Fibroblast of peridontal ligament (primary cell): ENCODE results near the gene NCEH1.

Experiments used
- DNase-seq: peaks from one replicate; pipeline ENCODE4 v3.0.0-alpha.2; 2010; ENCODE audit errors: extremely low read depth

NCEH1 gene

DNA sequence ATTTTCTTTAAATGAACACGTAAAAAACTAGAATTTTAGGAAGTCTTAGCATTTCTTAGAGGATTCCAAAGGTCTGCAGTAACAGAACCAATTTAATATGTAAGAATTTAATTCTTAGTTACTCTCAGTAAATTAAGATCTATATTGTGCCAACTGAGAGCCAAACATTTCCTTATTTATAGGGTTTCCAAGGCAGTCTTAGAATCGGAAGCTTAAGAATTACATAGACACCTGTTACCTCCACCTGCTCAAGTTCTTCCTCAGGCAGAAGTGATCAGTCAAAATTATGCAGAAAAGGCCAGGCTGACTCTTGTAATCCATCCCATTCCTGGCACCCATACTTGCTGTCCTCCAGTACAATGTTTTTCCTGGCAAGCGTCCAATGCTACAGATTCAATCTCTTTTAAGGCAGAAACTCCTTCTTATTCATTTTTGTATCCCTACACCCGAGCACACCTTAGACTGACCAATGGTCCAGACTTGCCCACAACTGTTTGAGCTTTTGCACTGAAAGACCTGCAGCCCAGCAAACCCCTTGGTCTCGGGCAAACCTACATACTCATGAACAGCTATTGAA is 64.3 kb downstream of the NCEH1 start:
- DNase-seq = peak; percentile 77

DNA sequence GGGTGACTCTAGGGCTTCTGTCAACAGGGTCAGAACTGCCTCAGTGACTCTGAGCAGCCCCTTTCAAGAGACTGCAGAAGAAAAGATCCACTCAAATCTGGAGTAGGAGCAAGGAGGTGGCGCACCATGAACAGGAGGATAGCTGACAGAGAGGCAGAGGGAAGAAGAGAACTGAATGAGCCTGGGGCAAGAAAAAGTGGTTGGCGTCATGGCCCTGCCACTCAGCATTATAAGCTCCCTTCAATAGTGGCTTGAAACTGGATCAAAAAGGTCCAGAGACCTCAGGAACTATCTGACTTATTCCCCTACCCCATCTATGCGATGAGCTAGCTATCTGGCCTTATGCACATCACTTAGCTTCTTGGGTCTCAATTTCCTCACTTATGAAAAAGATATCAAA is 66.6 kb downstream of the NCEH1 start:
- no peak for DNase-seq

DNA sequence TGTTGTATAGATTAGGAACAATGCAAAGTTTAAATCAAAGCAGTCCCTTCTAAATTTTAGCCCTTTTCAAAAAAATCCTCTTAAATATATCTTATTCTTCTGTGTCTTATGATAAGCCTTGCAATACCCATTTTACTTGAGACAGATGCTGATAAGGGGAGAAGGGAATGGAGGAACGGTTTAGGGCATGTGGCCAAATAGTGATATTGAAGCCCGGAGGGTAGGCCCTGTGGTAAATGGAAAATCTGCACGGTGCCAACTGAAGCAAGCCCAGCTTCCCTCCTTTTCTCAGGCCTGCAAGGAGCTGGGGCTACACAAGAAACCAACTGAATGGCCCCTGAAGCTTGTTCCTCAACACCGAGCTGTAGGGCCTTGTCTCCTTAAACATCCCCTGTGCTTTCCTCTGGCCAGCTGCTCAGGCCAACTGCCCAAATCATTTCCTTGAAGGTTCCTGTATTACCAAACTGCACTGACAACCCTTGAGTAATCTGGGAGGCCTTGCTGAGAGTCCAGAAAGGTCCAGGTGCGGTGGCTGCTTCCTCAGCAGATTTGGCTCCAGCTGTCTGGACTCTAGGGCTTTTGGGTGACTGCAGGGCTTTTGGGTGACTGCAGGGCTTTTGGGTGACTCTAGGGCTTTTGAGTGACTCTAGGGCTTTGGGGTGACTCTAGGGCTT is 67.2 kb downstream of the NCEH1 start:
- no peak for DNase-seq

DNA sequence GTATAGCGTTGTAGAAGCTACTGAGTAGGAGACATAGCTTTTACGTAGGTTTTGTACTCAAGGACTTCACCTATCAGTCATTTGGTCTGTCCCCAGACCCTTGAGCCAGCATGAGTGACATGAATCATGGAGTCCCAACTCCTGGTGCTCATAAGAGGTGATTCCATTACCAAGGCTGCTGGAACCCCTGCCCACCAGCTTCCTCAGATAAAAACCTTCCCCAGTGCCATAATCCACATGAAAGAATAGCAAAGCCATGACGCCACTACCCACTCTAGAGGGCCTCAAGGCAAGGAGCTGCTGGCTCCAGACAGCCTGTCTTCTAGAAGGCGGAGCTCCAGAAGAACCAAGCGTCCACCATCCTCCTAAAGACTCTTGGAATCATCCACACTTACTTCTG is 69.6 kb downstream of the NCEH1 start:
- DNase-seq = no peak

- DNase-seq = no peak
Measured at GRCh38 chr3:172640751-172641150, 70.1 kb downstream of the NCEH1 start.

DNA sequence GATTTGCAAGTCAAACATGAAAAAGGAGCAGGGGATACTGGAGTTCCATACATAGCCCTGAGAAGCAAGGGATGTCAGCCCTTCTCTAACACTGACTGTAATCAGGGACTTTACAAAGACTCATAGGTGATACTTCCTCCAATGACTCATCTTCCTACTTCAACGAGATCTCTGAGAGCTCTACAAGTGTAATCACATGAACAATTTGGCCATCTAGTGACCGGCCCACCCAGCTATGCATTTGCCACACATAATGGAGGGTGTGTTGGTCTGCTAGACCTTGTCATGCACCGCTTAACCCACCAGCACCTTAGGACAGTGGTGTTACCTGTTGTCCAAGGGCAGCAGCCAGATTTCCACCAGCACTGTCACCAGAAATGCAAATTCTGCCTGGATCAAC is 75.3 kb downstream of the NCEH1 start:
- DNase-seq = no peak

DNA sequence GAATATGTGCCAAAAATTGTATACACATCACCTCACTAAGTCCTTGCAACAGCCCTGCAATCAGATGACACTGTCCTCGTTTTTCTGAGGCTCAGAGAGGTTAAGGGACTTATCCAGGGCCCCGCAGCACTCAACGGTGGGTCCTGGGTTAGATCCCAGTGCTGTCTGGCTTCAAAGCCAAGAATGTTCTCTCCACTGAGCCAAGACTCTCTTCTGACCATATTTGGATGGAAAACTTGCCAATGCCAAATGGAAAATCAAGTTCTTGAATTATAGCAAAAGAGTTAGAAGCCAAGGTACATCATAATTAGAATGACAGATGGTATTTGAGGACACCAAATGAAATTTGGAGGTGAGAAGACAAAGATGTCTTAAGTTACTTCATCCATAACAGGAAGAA is 75.9 kb downstream of the NCEH1 start:
- no peak for DNase-seq

DNA sequence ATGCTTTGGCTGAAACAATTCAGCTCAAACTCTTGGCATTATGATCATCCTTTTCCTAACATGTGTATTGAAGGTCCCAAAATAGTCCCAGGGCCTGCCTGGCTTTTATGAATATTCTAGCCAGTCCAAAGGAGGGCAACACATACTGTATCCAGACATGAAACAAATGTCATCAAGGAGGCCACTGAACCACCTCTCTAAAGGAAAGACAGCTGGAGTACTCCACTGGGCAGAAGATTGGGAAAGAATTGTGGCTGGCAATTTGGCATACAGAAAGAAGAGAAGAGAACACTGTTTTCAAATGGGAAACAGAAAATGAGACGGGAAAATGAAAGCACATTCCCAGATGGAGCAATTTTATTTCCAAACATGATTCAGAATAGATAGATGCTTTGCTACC is 80.6 kb downstream of the NCEH1 start:
- DNase-seq = peak; percentile 73

DNA sequence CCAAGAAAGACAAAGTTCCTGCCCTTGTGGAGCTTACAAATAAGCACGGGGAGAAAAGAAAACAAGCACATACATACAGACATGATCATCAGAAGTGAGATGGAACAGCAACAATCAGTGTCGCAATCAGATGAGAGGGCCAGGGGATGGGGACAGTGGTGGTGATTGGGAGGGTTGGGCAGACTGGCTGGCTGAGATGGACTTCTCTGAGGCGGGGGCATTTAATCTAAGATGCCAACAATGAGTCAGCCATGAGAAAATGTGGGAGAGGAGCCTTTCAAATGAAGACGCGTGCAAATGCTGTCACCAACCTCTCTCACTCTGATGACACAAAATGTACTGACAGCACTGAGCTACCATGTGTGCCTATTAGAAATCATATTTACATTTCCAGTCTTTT is 81.4 kb downstream of the NCEH1 start:
- DNase-seq = no peak

DNA sequence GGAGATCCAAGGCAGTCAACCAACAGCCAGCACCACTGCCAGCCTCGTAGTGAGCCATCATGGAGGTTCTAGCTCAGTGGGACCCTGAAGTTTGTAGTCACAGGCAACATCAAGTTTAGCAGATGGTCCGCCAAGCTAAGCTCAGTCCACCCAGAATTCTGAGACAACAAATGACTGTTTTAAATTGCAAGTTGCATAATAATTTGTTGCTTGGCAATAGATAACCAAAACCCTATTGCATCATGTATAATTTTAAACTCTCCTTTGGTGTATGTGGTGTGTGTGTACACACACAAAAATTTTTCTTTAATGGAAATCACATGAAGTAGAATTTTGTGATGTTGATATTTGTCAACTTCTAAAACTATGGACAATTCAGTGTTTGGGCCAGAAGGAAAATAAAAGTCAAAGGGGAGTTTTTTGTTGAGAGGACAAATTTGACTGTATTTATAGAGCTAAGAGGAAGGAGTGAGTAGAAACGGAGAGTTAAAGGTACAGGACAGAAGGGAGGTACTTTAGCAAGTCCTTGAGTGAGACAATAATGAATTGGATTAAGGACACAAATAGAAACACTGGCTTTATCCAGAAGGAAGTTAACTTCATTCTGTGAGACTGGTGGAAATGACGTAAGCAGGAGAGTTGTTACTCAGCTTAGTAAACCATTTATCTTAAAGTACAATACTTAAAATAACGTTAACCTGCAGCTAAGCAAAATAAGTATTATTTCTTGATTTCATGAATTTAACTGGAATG is 83.6 kb downstream of the NCEH1 start:
- DNase-seq = peak; percentile 82

DNA sequence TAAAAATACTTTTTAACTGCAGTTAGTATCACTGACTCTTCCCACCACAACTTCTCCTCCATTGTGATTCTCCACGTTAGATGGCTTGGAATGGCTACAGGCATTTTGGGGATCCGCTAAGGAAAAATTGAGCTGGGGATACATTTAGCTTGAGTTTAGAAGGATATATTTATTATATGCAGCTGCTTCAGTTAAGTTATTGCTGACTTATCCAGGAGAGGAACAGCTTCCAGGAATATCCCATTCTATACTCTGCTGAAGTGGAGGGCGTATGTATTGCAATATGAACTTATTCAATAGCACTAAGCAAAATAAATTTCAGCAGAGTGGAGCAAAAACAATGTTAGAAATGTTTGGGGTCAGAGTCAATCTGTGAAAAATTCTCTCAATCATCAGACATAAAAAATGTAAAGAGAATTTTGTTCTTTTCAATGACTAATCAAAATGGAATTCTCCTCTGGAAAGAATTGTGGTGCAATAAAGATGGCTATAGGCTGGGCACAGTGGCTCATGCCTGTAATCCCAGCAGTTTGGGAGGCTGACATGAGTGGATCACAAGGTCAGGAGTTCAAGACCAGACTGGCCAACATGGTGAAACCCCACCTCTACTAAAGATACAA is 84.7 kb downstream of the NCEH1 start:
- peak; percentile 89 for DNase-seq

- peak; percentile 79 for DNase-seq
Measured at GRCh38 chr3:172625404-172625803, 85.5 kb downstream of the NCEH1 start.

DNA sequence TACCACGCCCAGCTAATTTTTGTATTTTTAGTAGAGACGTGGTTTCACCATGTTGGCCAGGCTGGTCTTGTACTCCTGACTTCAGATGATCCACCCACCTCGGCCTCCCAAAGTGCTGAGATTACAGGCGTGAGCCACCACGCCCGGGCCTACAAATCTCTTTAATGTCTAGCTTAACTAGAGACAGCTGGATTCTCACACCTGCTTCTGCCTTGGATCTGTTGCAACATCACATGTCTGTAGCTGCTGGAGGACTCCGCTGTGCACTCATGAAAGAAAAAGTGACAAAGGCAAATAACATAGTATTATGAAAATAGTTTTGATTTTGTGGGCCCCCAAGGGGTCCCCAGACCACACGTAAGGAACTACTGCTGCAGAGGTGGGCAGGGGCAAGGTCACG is 85.9 kb downstream of the NCEH1 start:
- no peak for DNase-seq

- peak; percentile 52 for DNase-seq
Measured at GRCh38 chr3:172622916-172623700, 87.8 kb downstream of the NCEH1 start.

- DNase-seq = no peak
Measured at GRCh38 chr3:172622156-172622555, 88.7 kb downstream of the NCEH1 start.

GRCh38 chr3:172617976-172618375 is 92.9 kb downstream of the NCEH1 start:
- no peak for DNase-seq

GRCh38 chr3:172617013-172617706 is 93.7 kb downstream of the NCEH1 start:
- DNase-seq = no peak

GRCh38 chr3:172616031-172616461 is 94.8 kb downstream of the NCEH1 start:
- DNase-seq = peak; percentile 45

DNA sequence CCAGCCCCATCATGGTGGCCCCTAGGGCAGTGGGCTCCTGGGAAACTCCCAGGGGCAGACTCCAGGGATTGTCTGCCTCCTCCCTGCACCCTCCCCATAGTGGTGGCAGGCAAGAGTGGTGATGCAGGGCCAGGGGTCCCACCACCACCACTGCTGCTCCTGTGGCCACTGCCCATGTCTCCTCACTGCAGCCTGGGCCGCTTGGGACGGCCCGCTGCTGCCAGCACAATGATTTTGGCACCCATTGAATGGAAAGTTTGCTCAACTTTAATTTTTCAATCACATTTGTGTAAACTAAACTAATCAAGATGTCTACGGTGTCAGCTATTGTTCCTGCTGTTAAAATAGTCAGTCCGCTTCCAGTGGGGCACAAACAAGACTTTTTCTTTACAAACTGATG is 95.6 kb downstream of the NCEH1 start:
- no peak for DNase-seq

DNA sequence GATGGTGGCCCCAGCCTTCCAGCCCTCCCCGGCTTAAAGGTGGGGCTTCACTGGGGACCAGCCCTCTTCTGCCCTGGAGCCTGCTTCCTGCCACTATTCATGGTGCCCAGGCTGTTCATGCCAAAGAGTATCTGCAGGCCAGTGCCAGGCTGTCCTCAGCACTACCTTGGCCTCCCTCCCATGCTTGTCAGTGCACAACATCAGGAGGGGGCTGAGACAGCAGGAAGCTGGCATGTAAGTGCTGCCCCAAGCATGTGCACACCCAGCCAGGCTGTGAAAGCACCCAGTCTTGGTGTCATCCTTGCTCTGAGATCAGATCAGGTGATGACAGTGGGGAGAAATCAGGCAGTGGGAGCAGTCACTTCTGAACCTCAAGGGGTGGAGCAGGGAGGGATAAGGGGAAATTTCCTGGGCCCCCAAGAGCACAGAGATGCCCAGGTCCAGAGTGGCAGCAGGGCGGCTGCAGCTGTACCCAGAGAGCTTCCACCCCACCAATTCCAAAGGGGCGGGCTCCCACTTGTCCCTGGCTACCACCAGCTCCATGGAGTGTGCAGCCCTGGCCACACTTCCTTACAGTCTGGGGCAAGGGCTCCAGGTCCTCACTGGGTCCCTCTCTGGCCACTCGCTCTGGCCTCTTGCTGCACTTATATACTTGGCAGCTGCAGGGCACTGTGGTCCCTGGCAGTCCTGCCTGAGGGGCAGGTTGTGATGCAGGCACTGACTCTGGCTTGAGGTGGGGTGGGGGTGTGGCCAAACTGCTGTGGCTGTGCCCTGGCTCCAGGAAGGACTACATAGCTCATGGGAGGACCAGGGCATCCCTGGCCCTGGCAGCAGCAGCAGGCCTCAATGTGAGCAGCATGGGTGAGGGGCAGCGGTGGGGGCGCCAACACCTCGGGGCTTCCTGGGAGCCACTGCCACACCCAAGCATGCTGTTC is 96.3 kb downstream of the NCEH1 start:
- DNase-seq = no peak
